ENCODE data around the gene NDUFAF2. TPM values are rescaled to one million over a fixed set of nuclear protein-coding genes. Genes with fewer than 3 reads are reported as not detected.

NDUFAF2 gene
- total RNA-seq, 4 donors from 2014 or later: 16.0 to 24.1 (median 20.2) TPM

DNA sequence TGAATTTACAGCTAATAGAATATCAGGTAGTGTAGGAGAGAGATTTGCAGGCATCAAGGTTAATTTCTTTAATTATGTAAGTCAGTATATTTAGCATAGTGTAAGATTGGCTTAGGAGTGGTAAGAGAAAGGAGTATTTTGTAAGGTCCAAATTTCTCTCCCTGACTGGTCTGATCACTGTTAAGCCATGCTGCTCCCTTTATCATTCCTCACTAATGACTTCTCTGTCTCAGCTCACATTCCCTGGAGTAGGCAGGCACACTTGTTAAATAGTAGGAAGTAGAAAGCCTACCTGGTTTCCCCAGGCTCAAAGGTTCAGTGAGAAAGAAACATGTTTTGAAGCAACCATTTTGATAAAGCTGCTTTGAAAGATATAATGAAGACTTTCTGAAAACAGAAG lies 126.5 kb downstream of the NDUFAF2 start:
- intact Hi-C loops (cut with DNase I): no loop called here
- Histone ChIP-seq H3K36me3 (no peaks in the 10 kb centered on the region), H3K27ac (no peak overlapping the region), H3K4me3 (replicated peaks in 1 of 3) (no peak overlapping the region), H3K4me1 (no peaks in the 10 kb centered on the region), H3K27me3 (no peaks in the 10 kb centered on the region), H3K9me3 (no peaks in the 10 kb centered on the region)
- TF ChIP-seq POLR2A (IDR thresholded peaks at IDR 0.05) (no peak), CTCF (IDR thresholded peaks at IDR 0.05) (no peak)
- no peak for DNase-seq

- DNase-seq: no peak
- H3K36me3 ChIP-seq: no peaks in the 10 kb centered on the region
- no peak overlapping the region for H3K4me3 ChIP-seq (replicated peaks in 1 of 3)
- intact Hi-C loops (cut with DNase I): no loop called here
- no peaks in the 10 kb centered on the region for H3K4me1 ChIP-seq
- no peaks in the 10 kb centered on the region for H3K9me3 ChIP-seq
- H3K27me3 ChIP-seq: no peaks in the 10 kb centered on the region
- WGBS, 2 donors: 79 to 84% methylated on average over 1 of the region's 1 CpG
- TF ChIP-seq CTCF (IDR thresholded peaks at IDR 0.05) (no peak), POLR2A (IDR thresholded peaks at IDR 0.05) (no peak)
- no peak overlapping the region for H3K27ac ChIP-seq
These were observed 131.6 kb downstream of the NDUFAF2 start for GRCh38 chr5:61076626-61077025.

- intact Hi-C loops (cut with DNase I): no loop called here
- TF ChIP-seq POLR2A (IDR thresholded peaks at IDR 0.05) (no peak), CTCF (IDR thresholded peaks at IDR 0.05) (no peak)
- no peaks in the 10 kb centered on the region for H3K9me3 ChIP-seq
- WGBS, 2 donors: 77 to 79% methylated on average over 2 of the region's 2 CpGs
- H3K27ac ChIP-seq: no peak overlapping the region
- no peaks in the 10 kb centered on the region for H3K4me1 ChIP-seq
- no peak for DNase-seq
- H3K4me3 ChIP-seq (replicated peaks in 1 of 3): no peak overlapping the region
- H3K27me3 ChIP-seq: no peaks in the 10 kb centered on the region
- H3K36me3 ChIP-seq: no peaks in the 10 kb centered on the region
These were observed 136.7 kb downstream of the NDUFAF2 start for GRCh38 chr5:61081741-61082140.

DNA sequence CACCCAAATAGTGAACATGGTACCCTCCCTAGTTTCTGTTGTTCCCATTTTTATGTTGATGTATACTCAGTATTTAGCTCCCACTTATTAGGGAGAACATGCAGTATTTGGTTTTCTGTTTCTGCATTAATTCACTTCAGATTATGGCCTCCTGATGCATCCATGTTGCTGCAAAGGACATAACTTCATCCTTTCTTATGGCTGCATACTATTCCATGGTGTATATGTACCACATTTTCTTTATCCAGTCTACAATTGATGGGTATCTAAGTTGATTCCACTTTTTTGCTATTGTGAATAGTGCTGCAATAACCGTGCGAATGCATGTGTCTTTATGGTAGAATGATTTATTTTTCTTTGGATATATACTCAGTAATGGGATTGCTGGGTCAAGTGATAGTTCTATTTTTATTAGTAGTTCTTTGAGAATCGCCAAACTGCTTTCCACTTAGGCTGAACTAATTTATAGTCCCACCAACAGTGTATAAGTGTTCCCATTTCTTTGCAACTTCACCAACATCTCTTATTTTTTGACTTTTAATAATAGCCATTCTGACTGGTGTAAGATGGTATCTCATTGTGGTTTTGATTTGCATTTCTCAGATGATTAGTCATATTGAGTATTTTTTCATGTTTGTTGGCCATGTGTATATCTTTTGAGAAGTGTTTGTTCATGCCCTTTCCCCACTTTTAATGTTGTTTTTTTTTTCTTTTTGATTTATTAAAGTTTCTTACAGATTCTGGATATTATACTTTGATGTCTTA lies 137.7 kb downstream of the NDUFAF2 start:
- Histone ChIP-seq H3K4me3 (replicated peaks in 1 of 3) (no peak overlapping the region), H3K36me3 (no peaks in the 10 kb centered on the region), H3K9me3 (no peaks in the 10 kb centered on the region), H3K4me1 (no peaks in the 10 kb centered on the region), H3K27ac (no peak overlapping the region), H3K27me3 (no peaks in the 10 kb centered on the region)
- no peak for TF ChIP-seq CTCF (IDR thresholded peaks at IDR 0.05)
- TF ChIP-seq POLR2A (IDR thresholded peaks at IDR 0.05): no peak
- DNase-seq: no peak
- intact Hi-C loops (cut with DNase I): no loop called here
- 98% methylated on average over 3 of the region's 3 CpGs for WGBS, 2 donors

GRCh38 chr5:61084658-61085057 lies 139.7 kb downstream of the NDUFAF2 start:
- Histone ChIP-seq H3K27me3 (no peaks in the 10 kb centered on the region), H3K4me3 (replicated peaks in 1 of 3) (no peak overlapping the region), H3K4me1 (no peaks in the 10 kb centered on the region), H3K36me3 (no peaks in the 10 kb centered on the region), H3K27ac (no peak overlapping the region), H3K9me3 (no peaks in the 10 kb centered on the region)
- no peak for TF ChIP-seq CTCF (IDR thresholded peaks at IDR 0.05)
- no peak for TF ChIP-seq POLR2A (IDR thresholded peaks at IDR 0.05)
- no peak for DNase-seq
- intact Hi-C loops (cut with DNase I): no loop called here
- WGBS, 2 donors: 98 to 100% methylated on average over 1 of the region's 1 CpG

Measured in thyroid gland (tissue), 4 donors.